Right forelimb (tissue), 1 donor: ENCODE data around the gene QRICH2.
"Not testable (repeated sequence)": the region's sequence is repeated elsewhere in the genome, so short reads cannot be mapped to it uniquely, and the experiment has no call there.

Source experiments
- DNase-seq: peaks from one replicate; pipeline ENCODE4 v3.0.0-alpha.2; 2018

The QRICH2 gene

DNA sequence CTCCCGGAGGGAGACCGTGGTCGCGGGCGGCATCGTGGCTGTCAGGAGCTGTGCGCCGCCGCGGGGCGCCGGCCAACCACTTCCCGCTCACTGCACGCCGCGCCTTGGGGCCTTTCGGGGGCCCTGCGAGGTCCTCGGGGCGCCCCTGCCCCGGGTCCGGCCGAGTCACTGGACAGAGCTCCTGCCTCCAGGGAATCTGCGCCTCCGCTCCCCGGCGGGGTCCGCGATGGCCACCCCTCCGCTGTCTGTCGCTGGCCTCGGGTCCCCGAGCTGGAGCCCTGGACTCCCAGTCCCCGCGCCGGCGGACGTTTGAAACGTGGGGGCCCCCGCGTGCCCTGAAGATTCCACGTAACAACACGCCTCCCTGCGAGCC is at the start of gene QRICH2:
TSS of gene QRICH2 (minus strand) at position 311 of the 373 bp plus-strand sequence. CDS start at position 33, 278 bp downstream.
- no peak for DNase-seq

- DNase-seq = no peak
These were observed 49.6 kb upstream of the QRICH2 start for GRCh38 chr17:76357597-76358158.

DNA sequence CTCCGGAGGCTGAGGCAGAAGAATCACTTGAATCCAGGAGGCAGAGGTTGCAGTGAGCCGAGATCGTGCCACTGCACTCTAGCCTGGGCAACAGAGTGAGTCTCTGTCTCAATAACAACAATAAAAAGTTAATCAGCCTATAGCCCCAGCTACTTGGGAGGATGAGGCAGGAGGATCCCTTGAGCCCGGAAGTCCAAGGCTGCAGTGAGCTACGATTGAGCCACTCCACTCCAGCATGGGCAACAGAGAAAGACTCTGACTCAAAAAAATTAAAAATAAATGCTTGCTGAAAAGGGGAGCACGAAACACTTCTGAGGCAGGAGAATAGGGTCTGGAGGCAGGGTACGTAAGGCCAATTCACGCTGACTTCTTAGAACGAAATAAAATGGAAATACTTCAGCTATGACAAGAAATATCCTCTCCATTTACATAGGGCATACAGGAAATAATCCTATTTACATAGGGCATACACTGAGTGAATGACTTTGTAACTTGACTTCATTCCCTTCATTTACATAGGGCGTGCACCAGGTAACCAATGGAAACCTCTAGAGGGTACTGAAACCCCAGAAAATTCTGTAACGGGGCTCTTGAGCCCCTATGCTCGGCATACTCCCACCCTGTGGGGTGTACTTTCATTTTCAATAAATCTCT is 48.9 kb upstream of the QRICH2 start:
- no peak for DNase-seq

- DNase-seq = no peak
These were observed 46.8 kb upstream of the QRICH2 start for GRCh38 chr17:76354747-76355310.

DNA sequence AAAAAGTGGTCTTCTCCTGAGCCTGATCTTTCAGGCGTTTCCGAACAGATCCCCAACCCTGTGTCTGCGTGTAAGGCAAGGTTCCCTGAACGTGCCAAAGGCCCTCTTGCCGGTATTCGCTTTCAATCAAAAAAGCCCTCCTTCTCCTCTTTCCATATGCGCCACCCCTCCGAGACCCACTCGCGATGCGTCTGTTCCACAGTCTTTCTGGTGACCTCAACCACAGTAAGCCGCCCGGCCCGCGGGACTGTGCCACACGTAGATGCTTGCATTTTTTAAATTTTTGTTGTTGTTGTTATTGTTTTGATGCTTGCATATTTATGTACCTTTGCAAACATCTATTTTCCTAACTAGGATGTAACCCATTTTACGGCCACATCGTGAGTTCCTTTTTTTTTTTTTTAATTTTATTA is 46.2 kb upstream of the QRICH2 start:
- DNase-seq = no peak

DNA sequence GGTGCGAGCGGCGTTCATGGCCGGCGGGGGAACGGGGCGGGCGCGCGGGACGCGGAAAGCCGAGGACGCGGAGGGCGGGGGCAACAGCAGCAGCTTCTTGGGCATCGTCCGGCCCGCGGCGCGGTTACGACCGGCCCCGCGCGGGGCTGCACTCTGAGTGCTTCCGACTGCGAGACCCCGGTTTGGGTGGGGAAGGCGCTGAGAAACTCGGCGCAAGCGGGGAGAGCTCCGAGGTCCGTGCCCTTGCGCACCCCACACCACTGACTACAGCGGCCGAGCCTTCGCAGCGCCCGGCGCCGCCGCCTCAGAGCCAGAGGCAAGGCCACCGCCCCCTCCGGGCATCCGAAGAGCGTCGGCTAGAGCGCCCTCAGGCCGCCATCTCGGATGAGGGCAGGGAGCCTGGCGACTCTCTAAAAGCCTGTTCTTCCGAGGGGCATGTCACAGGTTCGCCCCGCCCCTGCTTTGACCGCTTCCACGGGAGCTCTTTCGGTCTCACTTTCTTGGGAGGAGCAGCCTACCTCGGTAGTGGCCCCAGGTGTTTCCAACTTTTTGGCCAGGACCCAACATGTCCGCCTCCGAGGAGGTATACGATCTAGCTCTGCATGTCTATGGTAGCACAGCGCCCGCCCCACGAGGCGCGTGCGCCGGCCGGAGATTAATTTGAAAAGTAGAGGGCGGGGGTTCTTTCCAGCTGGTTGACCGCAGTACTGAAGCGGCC is 45.7 kb upstream of the QRICH2 start, which contains the start of gene PRPSAP1:
TSS of gene PRPSAP1 (minus strand) at position 318 of the 718 bp plus-strand sequence. CDS start at position 105, 213 bp downstream.
- DNase-seq = peak; percentile 94

GRCh38 chr17:76353004-76353598 is 45.0 kb upstream of the QRICH2 start:
- DNase-seq = peak; percentile 54

- no peak for DNase-seq
These were observed 43.5 kb upstream of the QRICH2 start for GRCh38 chr17:76351526-76352071.

GRCh38 chr17:76350463-76350862 is 42.4 kb upstream of the QRICH2 start:
- DNase-seq = no peak

DNA sequence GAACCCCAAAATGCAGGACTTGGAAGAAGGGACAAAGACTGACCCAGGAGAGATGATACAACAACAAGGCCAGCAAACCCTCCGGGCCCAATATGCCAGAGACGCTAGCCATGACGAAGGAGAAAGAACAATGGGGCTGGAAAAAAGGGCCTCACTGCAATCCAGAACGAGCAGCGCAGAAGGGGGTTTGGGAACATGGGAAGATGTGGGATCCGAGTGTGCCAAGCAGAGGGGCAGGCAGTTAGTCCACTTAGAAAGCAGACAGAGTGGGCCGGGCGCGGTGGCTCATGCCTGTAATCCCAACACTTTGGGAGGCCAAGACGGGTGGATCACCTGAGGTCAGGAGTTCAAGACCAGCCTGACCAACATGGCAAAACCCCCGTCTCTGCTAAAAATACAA is 38.9 kb upstream of the QRICH2 start:
- not testable (repeated sequence) for DNase-seq

GRCh38 chr17:76345377-76345974 is 37.4 kb upstream of the QRICH2 start:
- DNase-seq = no peak

DNA sequence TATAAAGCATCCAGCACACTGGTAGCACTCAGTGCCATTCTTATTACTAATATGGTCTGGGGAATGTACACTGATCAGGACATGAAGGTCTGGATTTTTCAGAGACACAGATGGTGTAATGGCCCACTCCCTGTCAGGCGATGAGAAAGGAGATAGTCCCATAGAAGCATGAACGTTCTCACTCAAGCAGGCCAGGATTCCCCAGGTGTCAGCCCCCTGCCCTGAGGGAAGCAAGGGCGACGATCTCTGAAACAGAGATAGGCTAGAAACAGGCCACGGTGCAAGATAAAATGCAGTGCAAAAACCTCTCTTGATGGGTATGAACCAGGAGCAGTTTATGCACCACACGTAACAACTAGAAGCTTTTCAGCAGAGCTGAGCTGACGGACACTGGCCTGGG is 35.0 kb upstream of the QRICH2 start:
- DNase-seq = no peak

- no peak for DNase-seq
These were observed 33.2 kb upstream of the QRICH2 start for GRCh38 chr17:76341301-76341700.

GRCh38 chr17:76337413-76337777 is 29.3 kb upstream of the QRICH2 start:
- no peak for DNase-seq

- no peak for DNase-seq
These were observed 28.8 kb upstream of the QRICH2 start for GRCh38 chr17:76336756-76337412.

DNA sequence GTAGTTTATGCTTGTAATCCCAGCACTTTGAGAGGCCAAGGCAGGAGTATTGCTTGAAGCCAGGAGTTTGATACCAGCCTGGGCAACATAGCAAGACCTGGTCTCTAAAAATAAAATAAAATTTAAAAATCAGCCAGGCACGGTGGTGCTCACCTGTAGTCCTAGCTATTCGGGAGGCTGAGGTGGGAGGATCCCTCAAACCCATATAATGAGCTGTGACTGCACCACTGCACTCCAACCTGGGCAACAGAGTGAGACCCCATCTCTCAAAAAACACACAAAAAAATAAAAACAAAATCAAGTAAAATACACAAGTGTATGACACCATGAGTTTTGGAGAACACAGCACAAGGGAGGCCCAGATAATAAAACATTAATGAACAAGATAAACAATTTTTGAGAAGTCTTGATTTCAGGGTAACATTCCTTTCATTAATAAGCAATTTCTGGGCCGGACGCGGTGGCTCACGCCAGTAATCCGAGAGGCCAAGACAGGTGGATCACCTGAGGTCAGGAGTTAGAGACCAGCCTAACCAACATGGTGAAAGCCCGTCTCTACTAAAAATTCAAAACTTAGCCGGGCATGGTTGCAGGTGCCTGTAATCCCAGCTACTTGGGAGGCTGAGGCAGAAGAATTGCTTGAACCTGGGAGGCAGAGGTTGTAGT is 27.8 kb upstream of the QRICH2 start:
- no peak for DNase-seq

DNA sequence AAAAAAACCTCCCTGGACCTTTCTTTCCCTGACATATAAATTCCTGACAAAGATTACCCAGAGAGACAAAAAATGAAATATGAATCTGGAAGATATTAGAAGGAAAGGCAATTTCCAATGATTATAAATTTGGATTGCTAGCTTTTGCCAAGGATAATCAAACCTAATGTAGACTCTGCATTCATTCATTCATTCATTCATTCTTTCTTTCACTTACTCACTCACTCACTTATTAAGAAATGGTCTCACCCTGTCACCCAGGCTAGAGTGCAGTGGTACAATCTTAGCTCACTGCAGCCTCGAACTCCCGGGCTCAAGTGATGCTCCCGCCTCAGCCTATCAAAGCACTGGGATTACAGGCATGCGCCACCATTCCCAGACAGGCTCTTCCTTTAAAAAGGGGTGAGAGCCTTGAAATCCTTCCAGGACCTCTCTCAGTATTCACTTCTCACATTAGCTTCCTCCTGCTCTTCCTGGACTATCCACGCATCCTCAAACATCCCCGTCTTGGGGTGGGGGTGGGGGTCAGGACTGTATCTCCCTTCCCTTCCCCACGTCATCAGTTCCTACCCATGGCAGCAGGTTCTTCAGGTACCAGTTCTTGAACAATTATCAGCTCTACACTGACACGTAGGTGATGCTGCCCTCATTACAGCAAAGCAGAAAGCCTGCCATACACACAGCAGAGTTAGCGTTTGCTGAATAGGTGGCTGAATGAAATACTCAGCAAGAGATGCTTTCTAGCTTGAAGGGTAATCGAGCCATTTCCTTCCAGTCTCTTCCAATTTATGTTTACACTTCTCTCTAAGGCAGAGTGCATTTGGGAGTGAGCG is 25.8 kb upstream of the QRICH2 start:
- no peak for DNase-seq

DNA sequence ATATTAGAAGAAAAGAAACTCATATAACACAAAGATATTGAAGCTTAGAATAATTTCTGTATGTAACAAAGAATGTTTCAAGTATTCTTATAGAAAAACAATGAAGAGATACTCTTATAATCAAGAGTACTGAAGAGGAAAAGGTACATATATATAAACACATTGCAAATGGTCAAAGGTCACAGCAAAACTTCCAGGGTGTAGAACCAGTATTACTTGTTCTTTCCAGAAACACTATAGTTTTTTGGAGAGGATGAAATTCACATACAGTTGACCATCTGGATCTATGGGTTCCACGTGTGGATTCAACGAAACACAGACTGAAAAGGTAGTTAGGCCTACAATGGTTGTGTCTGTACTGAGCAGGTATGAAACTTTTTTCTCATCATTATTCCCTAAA is 23.0 kb upstream of the QRICH2 start:
- no peak for DNase-seq

DNA sequence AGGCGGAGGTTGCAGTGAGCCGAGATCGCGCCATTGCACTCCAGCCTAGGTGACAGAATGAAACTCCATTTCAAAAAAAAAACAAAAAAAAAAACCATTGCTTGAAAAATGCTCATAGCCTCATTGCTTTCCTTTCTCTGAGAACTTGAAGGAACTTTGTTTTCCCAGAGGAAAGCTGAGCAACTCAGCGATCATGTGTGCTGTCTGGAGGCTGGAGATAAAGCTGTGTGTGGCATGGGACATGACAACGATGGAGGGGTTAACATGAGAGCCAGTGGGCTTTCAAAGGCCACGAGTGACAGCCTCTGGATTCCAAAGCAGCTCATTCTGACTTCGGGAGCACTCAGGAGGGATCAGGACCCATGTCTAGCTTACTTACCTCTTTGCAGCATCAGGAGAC is 21.6 kb upstream of the QRICH2 start:
- DNase-seq = no peak

- DNase-seq = no peak
These were observed 19.6 kb upstream of the QRICH2 start for GRCh38 chr17:76327696-76328095.

DNA sequence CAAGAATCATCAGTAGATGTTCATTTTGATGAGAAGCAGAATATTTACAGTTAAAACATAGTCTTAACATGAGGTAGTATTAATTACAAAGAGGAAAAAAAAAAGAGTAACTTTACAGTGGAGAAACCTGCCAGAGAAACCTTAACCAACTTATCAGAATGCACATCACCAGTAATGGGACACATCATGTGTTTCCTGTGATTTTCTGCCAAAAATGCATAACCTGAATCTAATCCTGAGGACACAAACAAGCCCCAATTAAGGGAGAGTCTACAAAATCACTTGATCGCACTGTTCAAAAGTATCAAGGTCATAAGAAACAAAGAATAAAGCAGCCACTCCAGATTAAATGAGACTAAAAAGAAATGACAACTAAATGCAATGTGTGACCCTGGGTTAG is 18.2 kb upstream of the QRICH2 start:
- no peak for DNase-seq
